NCI-H2029 treated with DMSO at 0.1 percent for 48 hours (cell line): Measurements from ENCODE around the gene ANKRD66.
"Not testable (repeated sequence)": the region's sequence is repeated elsewhere in the genome, so short reads cannot be mapped to it uniquely, and the experiment has no call there.

Source experiments
- DNase-seq: peaks from one replicate; lab custom pipeline; 2025; lab: John Stamatoyannopoulos, UW

Gene ANKRD66

DNA sequence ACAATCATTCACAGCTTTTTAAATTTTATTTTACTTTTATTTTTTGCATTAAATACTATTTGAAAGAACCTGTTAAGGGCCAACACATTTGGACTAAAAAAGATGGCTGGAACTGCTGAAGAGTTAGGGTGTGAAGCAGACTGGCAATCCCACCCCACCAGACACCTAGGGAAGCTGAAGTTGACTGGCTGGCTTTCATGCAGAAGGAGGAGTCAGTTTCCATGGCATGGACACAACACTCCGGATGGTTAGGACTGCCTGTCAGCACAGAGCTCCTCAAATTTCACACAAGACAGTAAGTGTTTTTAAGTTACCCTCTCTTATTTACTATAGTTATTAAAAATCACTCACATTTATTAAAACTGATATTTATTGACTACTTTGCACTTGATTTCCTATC lies at the start of gene ANKRD66:
TSS of gene ANKRD66 (plus strand) at position 238 of the 400 bp plus-strand sequence. CDS start 5,016 bp downstream, outside the sequence.
- DNase-seq = no peak

DNA sequence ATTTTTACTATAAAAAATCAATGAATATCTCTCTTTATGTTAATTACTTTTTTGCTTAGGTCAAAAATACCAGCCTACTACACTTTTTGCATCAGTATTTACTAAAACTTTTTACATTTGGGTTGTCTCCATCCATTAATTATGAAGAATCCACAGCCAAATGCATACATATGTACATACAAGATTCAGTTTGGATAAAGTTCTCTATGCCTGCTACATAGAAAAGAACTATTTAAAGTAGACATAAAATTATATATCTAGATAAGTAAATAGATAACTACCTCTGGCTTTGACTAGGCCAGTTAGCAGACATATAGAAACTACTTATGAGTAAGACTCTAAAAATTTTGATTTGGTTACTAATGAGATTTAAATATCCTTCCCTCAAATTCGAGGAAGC lies 46.8 kb upstream of the ANKRD66 start:
- DNase-seq = no peak

DNA sequence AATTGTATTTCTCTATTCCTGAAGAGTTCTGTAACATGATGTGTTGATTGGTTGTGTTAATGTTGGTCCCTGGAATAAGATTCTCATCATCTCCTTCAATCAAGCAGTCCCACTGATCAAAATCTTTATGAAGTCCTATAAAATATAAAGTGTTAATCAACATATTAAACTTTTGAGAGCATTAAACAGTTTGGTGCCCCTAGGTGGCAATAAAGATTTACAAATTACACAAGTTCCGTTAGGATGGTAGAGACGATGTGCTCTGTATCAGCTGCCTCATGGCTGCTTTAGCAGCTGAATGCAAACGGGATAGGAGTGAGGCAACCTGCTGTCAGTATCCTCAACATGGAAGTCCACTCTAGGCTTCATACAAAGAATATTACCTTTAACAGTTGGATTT lies 42.2 kb upstream of the ANKRD66 start:
- DNase-seq = no peak

DNA sequence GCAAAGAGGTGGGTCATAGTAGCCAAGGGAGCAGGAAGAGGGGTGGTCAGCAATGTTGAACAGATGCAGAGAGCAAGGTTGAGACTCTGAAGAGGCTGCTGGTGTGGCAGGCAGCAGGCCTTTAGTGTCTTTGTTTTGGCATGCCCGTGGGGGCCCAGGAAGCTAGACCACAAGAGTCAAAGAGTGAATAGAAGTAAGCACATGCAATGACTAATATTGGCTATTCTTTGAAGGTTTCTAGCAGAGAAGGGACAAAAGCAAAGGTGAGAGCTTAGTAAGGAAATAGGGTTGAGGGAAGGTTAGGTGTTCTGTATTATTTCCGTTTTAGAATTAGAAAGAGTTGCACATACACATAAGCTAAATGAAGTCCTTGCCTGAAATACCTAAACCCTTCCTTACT lies 40.3 kb upstream of the ANKRD66 start:
- no peak for DNase-seq

DNA sequence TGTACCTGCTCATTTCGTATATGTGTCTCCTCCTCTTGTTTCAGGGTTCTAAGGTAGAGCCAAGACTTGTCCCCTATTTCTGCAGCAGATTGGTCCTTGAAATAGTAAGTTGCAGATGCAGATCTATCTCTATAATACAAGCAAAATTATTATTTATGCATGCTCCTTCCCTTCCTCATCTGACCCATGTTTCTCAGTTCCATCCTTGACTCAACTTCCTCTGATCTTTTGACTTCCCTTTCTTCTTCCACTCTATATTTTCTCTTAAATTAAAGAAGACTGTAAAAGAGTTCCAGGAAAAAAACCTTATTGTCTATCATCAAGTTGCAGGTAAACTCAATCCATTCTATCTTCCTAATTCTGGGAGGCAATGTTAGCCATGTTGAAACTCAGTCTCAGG lies 35.2 kb upstream of the ANKRD66 start:
- no peak for DNase-seq

DNA sequence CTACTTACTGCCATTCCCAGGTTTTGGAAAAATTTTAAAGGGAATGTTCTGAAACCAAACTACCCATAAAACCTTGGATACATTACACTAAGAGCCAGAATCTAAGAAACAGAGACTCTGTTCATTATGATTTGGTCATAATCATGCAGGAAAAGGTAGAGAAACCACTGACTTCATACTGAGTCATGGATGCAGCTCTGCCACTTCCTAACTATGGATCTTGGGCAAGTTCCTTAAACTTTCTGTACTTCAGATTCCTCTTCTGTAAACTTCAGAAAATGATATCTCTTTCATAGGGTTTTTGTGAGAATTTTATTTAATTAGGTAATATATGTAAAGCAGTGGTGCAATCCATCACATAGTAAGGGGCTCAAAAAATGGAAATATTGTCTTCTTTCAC lies 31.6 kb upstream of the ANKRD66 start:
- no peak for DNase-seq

DNA sequence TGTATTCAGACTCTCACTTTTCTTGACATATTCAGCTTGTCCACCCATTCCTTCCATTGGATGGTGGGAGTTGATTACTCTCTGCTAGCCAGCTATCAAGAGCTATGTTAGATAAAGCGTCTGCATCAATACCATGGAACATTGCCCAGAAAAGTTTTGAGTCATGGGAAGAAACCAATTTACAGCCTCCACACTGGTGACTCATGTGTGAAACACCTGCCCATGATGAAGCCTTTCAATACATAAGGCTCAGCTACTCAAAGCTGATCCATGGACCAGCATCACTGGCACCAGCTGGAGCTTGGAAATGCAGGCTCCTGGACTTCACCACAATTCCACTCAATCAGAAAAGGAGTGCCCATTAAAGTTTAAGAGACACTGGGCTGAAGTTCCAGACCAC lies 27.6 kb upstream of the ANKRD66 start:
- no peak for DNase-seq

DNA sequence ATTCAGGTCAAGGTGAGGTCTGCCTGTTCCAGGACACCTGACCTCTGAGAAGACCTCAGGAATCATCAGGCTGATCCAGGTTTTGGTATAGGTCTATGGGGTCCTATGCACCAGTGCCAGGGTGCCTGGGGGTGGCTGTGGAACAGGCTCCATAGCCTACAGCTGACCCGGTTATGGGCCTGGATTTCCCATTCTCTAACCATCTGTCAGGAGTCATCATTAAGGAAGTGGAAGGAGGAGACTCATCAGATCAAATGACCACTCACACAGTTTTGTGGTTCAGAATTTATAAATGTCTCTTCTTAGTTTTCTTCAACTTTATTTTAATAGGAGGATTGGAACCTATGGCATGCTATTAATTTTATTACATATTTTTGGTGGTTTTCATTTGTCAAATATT lies 26.3 kb upstream of the ANKRD66 start:
- no peak for DNase-seq

DNA sequence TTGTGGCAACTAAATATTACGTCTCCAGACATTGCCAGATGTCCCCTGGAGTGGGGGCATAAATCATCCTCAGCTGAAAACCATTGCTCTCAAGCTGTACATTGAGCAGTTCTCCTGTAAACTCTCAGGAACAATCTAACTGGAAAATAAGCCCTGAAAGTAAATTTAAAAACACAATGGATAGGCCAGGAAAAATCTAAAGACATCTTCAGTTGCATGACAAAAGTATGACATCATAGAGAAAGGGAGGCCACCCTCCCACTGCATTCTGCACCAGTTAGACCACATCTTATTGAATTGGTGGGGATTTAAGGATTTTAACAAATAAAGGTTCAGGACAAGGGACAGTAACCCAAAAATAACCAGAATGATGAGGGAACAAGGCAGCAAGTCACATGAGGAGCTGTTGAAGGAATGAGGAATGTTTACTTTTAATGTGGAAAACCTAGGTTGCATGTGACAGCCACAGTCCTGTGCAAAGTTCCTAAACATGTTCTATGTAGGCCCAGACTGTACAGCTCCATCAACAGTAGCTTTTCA lies 16.9 kb upstream of the ANKRD66 start:
- no peak for DNase-seq

DNA sequence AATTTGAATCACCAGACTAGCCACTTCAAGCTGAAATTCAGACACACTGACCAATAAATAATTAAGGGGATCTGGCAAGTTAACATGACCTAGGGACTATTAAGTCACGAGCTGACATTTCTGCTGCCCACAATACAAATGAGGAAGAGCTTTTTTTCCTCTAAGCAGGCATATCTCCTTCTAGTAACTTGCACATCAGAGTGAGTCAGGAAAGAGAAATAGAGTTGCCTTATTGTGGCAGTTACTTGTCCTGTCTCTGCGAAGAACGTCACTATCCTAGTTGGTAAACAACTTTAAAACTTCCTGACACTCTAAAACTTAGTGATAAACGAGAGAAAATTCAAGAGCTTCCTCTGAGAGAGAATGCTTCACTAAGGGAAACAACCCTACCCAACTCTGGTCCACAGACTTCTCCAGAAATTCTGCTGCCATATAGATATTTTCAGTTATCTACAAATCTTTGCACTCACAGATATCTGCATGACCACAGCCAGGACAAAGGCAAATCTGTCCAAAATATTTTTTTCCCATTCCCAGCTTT lies 15.7 kb upstream of the ANKRD66 start:
- no peak for DNase-seq

DNA sequence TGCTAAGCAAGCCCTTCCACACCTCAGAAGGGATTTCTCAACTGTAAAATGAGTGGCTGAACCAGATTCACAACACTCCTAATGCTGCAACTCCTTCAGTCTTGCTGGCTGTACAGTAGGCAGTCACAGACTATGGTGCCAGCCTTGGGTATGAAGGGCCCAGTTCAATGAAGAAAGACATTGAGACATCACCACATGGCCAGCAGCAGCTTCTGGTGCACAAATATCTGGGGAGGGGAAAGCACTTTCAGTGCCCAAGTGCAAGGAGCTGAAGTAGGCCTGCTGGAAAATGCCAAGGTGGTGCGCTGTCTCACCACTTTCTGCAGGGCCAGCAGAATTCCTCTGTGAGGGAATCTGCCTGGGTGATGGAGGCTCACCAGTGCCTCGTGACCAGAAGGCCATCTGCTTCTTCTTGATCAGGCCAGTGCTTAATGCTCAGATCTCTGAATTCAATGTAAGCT lies 13.4 kb upstream of the ANKRD66 start:
- no peak for DNase-seq

DNA sequence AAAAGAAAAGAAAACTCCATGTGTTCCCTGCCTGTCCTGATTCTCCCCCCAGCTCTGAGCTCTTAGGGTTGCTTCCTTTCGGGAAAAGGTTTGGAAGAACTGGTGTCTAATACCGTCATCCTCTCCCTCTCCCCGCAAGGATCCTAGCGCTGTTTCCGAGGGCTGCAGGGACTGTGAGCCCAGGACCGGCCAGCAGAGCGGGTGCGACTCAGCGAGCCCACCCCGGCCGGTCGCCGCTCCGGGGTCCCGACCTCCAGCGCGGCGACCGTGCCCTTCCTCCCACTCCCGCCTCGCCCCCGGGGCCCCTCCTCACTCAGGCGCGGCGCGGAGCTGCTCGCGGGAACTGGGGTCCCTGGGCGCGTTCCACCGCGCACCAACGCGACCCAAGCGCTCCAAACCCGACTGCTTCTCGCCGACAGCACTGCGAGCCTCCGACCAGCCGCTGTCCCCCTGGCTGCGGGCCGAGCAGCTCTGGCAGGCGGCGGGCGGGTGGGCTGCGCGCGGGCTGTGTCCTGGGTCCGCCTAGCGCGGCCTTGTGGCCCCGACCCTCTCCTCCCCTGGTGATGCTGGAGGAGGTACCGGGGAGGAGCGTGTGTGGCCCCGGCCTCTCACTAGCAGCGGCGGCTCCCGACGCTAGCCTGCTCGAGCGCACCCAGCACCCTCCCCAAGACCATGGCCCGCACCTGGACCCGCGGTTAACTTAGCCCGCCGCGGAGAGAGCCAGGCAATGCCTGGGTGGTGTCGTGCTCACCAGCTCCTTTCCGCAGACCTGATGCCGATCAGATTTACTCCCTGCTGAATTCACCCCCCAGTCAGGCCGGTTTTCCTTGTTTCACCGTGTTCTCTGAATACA lies 11.6 kb upstream of the ANKRD66 start, which contains the start of gene PLA2G7:
TSS of gene PLA2G7 (minus strand) at position 509 of the 853 bp plus-strand sequence. CDS start 12,484 bp downstream, outside the sequence.
- DNase-seq = no peak

DNA sequence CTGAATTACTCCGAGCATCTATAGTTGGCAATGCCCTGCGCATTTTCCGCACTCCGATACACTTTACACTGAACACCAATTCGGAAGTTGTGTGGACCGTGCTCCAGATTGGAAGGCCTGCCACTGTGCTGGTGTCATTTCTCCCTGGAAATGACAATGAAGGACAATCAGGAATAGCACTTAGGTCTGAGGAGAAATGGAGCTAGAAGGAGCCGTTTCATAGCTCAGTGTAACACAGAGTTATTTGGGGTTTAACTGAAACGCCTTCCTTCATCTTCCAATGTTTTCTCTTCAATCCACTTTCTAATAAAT lies 11.1 kb upstream of the ANKRD66 start:
- no peak for DNase-seq

DNA sequence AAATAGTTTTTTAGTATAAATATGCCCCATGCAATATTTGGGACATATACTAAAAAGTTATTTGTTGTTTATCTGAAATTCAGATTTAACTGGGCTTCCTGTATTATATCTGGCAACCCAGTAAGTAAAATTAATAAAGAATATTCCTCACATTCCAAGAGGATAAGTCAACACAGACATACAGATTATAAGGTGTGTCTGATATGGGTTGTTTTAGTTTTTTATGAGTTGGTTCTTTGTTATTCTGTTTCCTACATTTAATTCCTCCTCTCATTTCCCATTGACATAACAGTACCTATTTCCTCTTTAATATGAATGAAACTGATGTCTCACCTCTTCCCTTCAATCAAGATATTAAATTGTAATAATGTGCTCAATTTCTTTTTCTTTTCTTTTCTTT lies 9.8 kb upstream of the ANKRD66 start:
- no peak for DNase-seq

DNA sequence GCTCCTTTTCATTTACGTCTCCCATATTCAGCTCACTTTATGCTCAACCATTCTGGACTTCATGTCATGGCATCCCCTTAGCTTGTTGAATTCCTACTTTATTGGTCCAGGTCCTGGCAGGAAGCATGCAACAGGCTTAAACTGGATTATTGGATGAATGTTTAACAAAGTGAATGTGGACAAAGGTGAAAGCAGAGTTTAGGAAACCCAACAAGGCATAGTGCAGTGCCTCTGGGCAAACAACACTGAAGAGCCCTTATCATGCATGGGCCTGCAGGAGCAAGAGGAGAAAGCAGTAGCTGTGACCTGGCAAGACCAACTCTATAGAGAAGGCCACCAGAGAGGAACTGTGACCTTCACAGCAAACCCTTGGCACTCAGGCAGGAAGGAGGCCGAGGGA lies 5.3 kb upstream of the ANKRD66 start:
- DNase-seq = no peak

DNA sequence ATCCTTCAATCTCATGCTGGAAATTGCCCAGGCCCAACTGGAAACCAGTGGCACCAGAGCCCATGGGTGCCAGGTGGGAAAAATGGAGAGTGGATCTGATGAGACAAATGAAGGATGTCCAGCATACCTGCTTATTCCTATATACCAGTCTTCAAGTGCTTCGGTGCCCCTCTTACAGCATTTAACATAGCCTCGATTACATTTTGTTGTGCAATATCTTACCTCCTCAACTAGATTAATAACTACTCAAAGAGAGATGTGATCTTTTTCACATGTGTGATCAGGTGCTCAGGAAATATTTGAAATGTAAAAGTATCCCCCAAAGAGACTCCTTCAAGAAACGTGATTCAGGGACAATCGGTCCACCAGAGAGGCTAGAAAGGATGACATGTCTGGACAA lies 4.8 kb upstream of the ANKRD66 start:
- DNase-seq = no peak

DNA sequence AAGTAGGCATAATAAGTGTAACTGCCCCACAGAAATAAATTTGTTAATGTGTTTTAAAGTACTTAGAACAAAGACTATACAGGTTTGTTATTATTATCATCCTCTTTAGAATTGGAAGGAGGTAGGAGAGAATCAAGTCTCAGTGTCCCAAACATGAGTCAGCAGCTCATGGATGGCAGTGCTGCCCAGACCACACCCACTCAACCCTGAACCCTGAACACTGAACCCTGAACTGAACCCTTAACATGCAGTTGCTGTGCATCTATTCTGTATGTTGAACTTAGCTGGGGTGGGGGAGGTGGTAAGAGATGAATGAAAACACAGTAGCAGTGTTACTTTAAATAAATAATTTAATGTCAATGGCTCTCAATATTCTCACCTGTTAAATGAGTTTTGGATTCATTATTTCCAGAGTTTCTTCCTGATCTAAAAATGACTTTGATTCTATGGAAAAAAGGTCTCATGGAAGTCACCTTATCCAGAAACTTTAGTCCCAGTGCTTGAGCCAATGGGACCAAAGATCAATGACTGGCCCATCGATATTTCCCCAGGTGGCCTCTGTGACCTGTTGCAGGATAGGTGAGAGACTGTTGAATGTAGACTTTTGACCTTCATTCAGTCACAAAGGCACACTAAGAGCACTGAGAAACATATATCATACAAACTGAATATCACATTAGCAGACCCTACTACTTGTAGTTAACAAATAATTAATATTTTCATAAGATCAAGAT lies 3.1 kb upstream of the ANKRD66 start:
- DNase-seq = no peak

DNA sequence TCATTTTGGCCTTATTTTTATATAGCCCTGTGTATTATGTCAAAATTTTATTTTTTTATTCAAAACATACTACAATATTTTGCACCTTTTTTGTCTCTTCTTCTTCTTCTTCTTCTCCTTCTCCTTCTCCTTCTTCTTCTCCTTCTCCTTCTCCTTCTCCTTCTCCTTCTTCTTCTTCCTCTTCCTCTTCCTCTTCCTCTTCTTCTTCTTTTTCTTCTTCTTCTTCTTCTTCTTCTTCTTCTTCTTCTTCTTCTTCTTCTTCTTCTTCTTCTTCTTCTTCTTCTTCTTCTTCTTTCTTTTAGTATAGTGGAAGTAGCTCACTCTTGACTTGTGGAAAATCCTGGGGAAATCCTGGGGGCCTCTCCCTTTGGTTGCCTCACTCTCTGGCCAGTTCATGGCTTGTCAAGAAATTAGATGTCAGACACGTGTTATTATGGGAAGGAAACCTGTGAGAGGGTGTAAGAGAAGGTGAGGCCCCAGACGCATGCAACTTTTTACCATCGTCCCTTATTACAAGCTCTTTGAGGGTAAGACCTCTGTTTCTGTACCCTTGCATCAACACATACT lies 2.5 kb upstream of the ANKRD66 start:
- not testable (repeated sequence) for DNase-seq

DNA sequence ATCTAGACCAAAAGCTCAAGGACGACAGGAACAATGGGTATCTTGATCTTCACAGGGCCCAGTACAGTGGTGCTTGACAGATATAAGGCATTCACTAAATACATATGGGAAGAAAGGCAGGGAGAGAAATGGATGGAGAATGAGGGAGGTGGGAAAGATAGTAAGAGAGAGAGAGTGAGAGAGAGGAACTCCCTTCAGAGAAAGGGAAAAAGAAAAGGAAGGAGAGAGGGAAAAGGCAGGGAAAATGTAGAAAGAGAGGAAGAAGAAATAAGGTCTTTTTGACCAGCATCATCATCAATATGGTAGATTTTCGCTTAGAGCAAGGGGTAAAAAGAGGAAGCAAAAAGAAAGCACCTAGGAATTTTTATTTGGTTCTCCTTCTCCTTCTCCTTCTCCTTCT lies 760 bp upstream of the ANKRD66 start:
- DNase-seq = no peak

DNA sequence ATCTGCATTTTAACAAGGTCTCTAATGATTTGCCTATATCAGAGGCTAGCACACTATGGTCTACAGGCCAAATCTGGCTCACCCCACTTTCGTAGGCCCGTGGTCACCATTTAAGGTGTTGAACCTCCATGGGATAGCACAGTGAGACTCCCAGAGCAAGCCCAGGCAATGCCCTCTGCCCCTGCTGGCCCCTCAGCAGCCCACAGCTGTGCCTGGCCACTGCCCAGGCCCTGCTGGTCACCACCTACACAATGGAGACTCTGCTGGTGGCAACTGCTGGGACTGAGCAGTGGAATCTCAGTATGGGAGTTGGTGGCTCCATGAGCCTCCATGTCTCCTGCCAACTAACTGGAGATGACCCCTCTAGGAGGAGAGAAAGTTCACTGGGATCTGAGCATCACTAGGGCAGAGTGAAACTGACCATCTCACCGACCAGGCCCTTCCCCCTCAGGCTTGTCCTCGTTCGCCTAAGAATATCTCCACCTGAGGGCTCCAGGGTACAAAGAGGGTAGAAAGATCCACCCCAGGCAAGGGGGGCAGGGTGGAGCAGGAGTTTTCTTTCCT lies 2.3 kb downstream of the ANKRD66 start:
- DNase-seq = no peak

DNA sequence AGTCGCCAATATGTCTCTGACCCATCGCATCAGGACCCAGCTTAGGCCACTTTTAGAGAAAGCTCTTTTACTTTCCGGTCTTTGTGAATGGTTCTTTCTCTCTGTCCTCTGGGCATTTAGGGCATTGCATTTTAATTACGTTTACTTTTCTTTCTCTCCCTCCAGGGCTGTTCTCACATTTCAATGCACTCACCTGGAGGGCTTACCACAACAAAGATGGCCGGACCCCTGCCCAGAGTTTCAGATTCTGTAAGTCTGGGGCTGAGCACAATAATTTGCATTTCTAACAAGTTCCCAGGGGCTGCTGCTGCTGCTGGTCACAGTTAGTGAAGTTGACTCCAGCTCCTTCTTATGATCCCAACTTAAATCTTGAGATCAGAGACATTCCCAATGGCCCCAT lies 3.0 kb downstream of the ANKRD66 start:
- DNase-seq = no peak

DNA sequence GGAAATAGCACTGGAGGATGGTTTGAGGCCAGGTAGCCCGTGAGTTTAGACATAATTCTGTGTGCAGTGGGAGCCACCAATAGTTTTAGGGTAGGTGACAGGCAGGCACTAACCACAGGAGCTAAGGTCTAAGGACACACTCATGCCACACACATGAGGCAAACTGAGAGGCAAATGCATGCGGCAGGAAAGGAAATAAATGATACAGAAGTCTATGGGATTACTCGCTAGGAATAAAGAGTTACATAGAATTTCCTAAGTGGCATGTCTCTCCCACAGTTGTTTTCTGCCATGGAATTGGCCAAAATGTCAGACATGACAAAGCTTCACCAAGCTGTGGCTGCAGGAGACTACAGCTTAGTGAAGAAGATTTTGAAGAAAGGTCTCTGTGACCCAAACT lies 4.9 kb downstream of the ANKRD66 start:
- no peak for DNase-seq
